HEK293 (cell line): ENCODE measurements around the gene KRT17.

Source experiments
- CTCF ChIA-PET: fragments of 350-600 bp; formaldehyde crosslinking; extraction: SDS; loops from one replicate; lab custom pipeline; 2021; ENCODE audit warnings: antibody characterized with exemption; lab: Yijun Ruan, JAX
- POLR2A ChIA-PET: fragments of 300-600 bp; formaldehyde crosslinking; extraction: SDS; loops from one replicate; lab custom pipeline; 2020; ENCODE audit warnings: antibody characterized with exemption, inconsistent platforms; lab: Yijun Ruan, JAX
- H3K27ac ChIP-seq: fragments of 200-500 bp; sonication (Bioruptor generic); 2 replicates; pipeline ENCODE4 v1.5.1; 2014; ENCODE audit warnings: low read depth, low read length, control low read depth, inconsistent platforms; ENCODE audit errors: extremely low read depth
- H3K36me3 ChIP-seq, 2 experiments: fragments of 200-500 bp in 1 of 2; sonication (Bioruptor generic) in 1 of 2; 1 replicate in 1 of 2; 2 replicates in 1 of 2; pipeline ENCODE4 v1.5.1; 2014 to 2017; ENCODE audit warnings: inconsistent platforms in 2 of 2, low read length in 2 of 2; ENCODE audit not compliant: control insufficient read depth in 2 of 2, insufficient read depth in 1 of 2
- H3K4me1 ChIP-seq: fragments of 200-500 bp; sonication (Bioruptor generic); 2 replicates; pipeline ENCODE4 v1.5.1; 2014; ENCODE audit warnings: mild to moderate bottlenecking, low read length, inconsistent platforms; ENCODE audit not compliant: control insufficient read depth, insufficient read depth
- H3K4me3 ChIP-seq: 2 replicates; pipeline ENCODE4 v1.5.1; 2011; ENCODE audit warnings: low read depth, mild to moderate bottlenecking, control low read depth, low read length, moderate library complexity
- H3K9me3 ChIP-seq: fragments of 200-500 bp; sonication (Bioruptor generic); 2 replicates; pipeline ENCODE4 v1.5.1; 2014; ENCODE audit warnings: low read depth, low read length, inconsistent platforms; ENCODE audit not compliant: control insufficient read depth, insufficient read depth
- BCL11A ChIP-seq: fragments of 450-650 bp; formaldehyde crosslinking; IDR thresholded peaks from 2 replicates; pipeline ENCODE4 v1.5.1; 2016; ENCODE audit warnings: low read depth, missing biosample characterization, missing genetic modification characterization
- HIC1 ChIP-seq: fragments of 450-650 bp; formaldehyde crosslinking; IDR thresholded peaks from 2 replicates; pipeline ENCODE4 v1.5.1; 2016; ENCODE audit warnings: missing biosample characterization, missing genetic modification characterization
- IKZF3 ChIP-seq: fragments of 450-650 bp; IDR thresholded peaks from 2 replicates; pipeline ENCODE4 v1.5.0; 2018; ENCODE audit warnings: missing biosample characterization, mild to moderate bottlenecking, missing genetic modification characterization, moderate library complexity
- MYNN ChIP-seq: fragments of 450-650 bp; formaldehyde crosslinking; IDR thresholded peaks from 2 replicates; pipeline ENCODE4 v1.5.1; 2016; ENCODE audit warnings: missing biosample characterization, missing genetic modification characterization, borderline replicate concordance
- SCRT2 ChIP-seq: fragments of 450-650 bp; formaldehyde crosslinking; IDR thresholded peaks from 2 replicates; pipeline ENCODE4 v1.5.1; 2016; ENCODE audit warnings: missing biosample characterization, missing genetic modification characterization
- TRIM28 ChIP-seq: IDR thresholded peaks from 2 replicates; pipeline ENCODE4 v1.6.1; 2011; ENCODE audit warnings: low read length, control low read depth, borderline replicate concordance
- ZBTB10 ChIP-seq: fragments of 450-650 bp; formaldehyde crosslinking; IDR thresholded peaks from 2 replicates; pipeline ENCODE4 v1.5.1; 2016; ENCODE audit warnings: missing biosample characterization, missing genetic modification characterization
- ZBTB7A ChIP-seq: fragments of 450-650 bp; formaldehyde crosslinking; IDR thresholded peaks from 2 replicates; pipeline ENCODE4 v1.5.1; 2016; ENCODE audit warnings: low read depth, missing biosample characterization, missing genetic modification characterization
- ZNF10 ChIP-seq: fragments of 450-650 bp; formaldehyde crosslinking; IDR thresholded peaks from 2 replicates; pipeline ENCODE4 v1.5.1; 2017; ENCODE audit warnings: missing biosample characterization, missing genetic modification characterization
- ZNF114 ChIP-seq: fragments of 450-650 bp; formaldehyde crosslinking; IDR thresholded peaks from 2 replicates; pipeline ENCODE4 v1.5.0; 2017; ENCODE audit warnings: missing biosample characterization, missing genetic modification characterization
- ZNF148 ChIP-seq: fragments of 450-650 bp; formaldehyde crosslinking; IDR thresholded peaks from 2 replicates; pipeline ENCODE4 v1.5.0; 2017; ENCODE audit warnings: missing biosample characterization, missing genetic modification characterization, borderline replicate concordance
- ZNF16 ChIP-seq: fragments of 450-650 bp; formaldehyde crosslinking; IDR thresholded peaks from 2 replicates; pipeline ENCODE4 v1.5.1; 2016; ENCODE audit warnings: low read depth, missing biosample characterization, missing genetic modification characterization
- ZNF24 ChIP-seq: fragments of 450-650 bp; formaldehyde crosslinking; IDR thresholded peaks from 2 replicates; pipeline ENCODE4 v1.5.1; 2016; ENCODE audit warnings: missing biosample characterization, missing genetic modification characterization
- ZNF26 ChIP-seq: fragments of 450-650 bp; formaldehyde crosslinking; IDR thresholded peaks from 2 replicates; pipeline ENCODE4 v1.5.1; 2016; ENCODE audit warnings: missing biosample characterization, missing genetic modification characterization
- ZNF266 ChIP-seq: fragments of 450-650 bp; formaldehyde crosslinking; IDR thresholded peaks from 2 replicates; pipeline ENCODE4 v1.5.1; 2016; ENCODE audit warnings: missing biosample characterization, missing genetic modification characterization, low read depth
- ZNF404 ChIP-seq: fragments of 450-650 bp; formaldehyde crosslinking; IDR thresholded peaks from 2 replicates; pipeline ENCODE4 v1.5.1; 2017; ENCODE audit warnings: missing biosample characterization, missing genetic modification characterization
- ZNF423 ChIP-seq: fragments of 450-650 bp; formaldehyde crosslinking; IDR thresholded peaks from 2 replicates; pipeline ENCODE4 v1.5.1; 2016; ENCODE audit warnings: missing biosample characterization, missing genetic modification characterization
- ZNF544 ChIP-seq: fragments of 450-650 bp; formaldehyde crosslinking; IDR thresholded peaks from 2 replicates; pipeline ENCODE4 v1.5.0; 2017; ENCODE audit warnings: missing biosample characterization, missing genetic modification characterization
- ZNF548 ChIP-seq: fragments of 450-650 bp; formaldehyde crosslinking; IDR thresholded peaks from 2 replicates; pipeline ENCODE4 v1.5.1; 2016; ENCODE audit warnings: missing biosample characterization, missing genetic modification characterization
- ZNF670 ChIP-seq: fragments of 450-650 bp; formaldehyde crosslinking; IDR thresholded peaks from 2 replicates; pipeline ENCODE4 v1.5.1; 2016; ENCODE audit warnings: missing biosample characterization, missing genetic modification characterization, low read depth
- ZNF76 ChIP-seq: fragments of 450-650 bp; formaldehyde crosslinking; IDR thresholded peaks from 2 replicates; pipeline ENCODE4; 2016; ENCODE audit warnings: low read depth, missing biosample characterization, missing genetic modification characterization, borderline replicate concordance

Gene KRT17

GRCh38 chr17:41633556-41634199, 9.3 kb upstream of the KRT17 start (continued):
- TF ChIP-seq ZNF148 = 0 out of 2 replicates have a peak, but pooled peaks have one; percentile 19
- TF ChIP-seq BCL11A (tag by site-specific recombination) = peak; percentile 61; the same call in 1 of the 2 replicates
- peak; percentile 24; the same call in 1 of the 2 replicates for TF ChIP-seq HIC1

- Histone ChIP-seq H3K9me3 (no peaks in the 10 kb centered on the region), H3K27ac (no peak overlapping the region), H3K36me3 (no peaks in the 10 kb centered on the region), H3K4me1 (no peaks in the 10 kb centered on the region), H3K4me3 (no peak overlapping the region)
- POLR2A ChIA-PET = no interaction called here
- CTCF ChIA-PET = no interaction called here
- no peak for TF ChIP-seq ZNF670 (tag by site-specific recombination)
- TF ChIP-seq ZNF24 = no peak
- 0 out of 2 replicates have a peak, but pooled peaks have one; percentile 38 for TF ChIP-seq ZNF544
- TF ChIP-seq ZNF114 (tag by site-specific recombination) = no peak
- TF ChIP-seq SCRT2 (tag by site-specific recombination) = no peak
- no peak for TF ChIP-seq ZBTB10 (tag by site-specific recombination)
- TF ChIP-seq ZNF26 (tag by site-specific recombination) = no peak
- TF ChIP-seq ZNF16 (tag by site-specific recombination) = no peak
- TF ChIP-seq ZNF266 (tag by site-specific recombination) = no peak
- TF ChIP-seq ZNF76 = no peak
- no peak for TF ChIP-seq ZNF423 (tag by site-specific recombination)
- TF ChIP-seq ZNF404 (tag by site-specific recombination) = no peak
- no peak for TF ChIP-seq IKZF3 (tag by site-specific recombination)
- no peak for TF ChIP-seq TRIM28
- TF ChIP-seq ZNF548 (tag by site-specific recombination) = no peak
- no peak for TF ChIP-seq ZNF10 (tag by site-specific recombination)
- no peak for TF ChIP-seq MYNN
- TF ChIP-seq ZBTB7A (tag by site-specific recombination) = no peak
Observed at GRCh38 chr17:41632482-41633105, 8.2 kb upstream of the KRT17 start.
